ENCODE data around the gene PIP5K1C.

DNA sequence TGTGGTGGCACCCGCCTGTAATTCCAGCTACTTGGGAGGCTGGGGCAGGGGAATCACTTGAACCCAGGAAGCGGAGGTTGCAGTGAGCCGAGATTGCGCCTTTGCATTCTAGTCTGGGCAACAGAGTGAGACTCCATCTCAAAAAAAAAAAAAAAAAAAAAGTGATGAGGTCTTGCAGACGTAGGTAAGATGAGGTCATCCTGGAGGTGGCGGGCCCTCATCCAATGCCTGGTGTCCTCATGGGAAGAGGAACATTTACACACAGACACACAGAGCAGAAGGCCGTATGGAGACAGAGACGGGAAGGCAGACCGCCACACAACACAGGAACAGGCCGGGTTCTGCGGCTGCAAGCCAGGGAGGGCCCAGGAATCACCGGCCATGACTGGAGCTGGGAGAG is 78.0 kb downstream of the PIP5K1C start:
- TF ChIP-seq, protein P1, sequence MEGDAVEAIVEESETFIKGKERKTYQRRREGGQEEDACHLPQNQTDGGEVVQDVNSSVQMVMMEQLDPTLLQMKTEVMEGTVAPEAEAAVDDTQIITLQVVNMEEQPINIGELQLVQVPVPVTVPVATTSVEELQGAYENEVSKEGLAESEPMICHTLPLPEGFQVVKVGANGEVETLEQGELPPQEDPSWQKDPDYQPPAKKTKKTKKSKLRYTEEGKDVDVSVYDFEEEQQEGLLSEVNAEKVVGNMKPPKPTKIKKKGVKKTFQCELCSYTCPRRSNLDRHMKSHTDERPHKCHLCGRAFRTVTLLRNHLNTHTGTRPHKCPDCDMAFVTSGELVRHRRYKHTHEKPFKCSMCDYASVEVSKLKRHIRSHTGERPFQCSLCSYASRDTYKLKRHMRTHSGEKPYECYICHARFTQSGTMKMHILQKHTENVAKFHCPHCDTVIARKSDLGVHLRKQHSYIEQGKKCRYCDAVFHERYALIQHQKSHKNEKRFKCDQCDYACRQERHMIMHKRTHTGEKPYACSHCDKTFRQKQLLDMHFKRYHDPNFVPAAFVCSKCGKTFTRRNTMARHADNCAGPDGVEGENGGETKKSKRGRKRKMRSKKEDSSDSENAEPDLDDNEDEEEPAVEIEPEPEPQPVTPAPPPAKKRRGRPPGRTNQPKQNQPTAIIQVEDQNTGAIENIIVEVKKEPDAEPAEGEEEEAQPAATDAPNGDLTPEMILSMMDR (IDR thresholded peaks at IDR 0.05; ENCODE audit: borderline replicate concordance, extremely low read depth, low read length, poor library complexity, severe bottlenecking) = no peak
- no peak for TF ChIP-seq EZH2 (IDR thresholded peaks at IDR 0.05; ENCODE audit: borderline replicate concordance, low read depth, low read length, severe bottlenecking)
